Endothelial cell of umbilical vein (primary cell): ENCODE results near the gene SESTD1. TPM values are rescaled to one million over a fixed set of nuclear protein-coding genes. Genes with fewer than 3 reads are reported as not detected.

Experiments
- BruUV-seq: library from RNA; stranded (reverse); fragments of 400-500 nt; replicated peaks from 2 replicates; lab custom pipeline; 2021; lab: Mats Ljungman, UMichigan
- CTCF ChIA-PET: fragments of 300-600, 350-600 bp; sonication (Branson Sonifier 250); formaldehyde crosslinking; loops from one replicate; lab custom pipeline; 2021; ENCODE audit warnings: antibody characterized with exemption, inconsistent platforms; lab: Charles Lee
- POLR2A ChIA-PET: fragments of 300-600, 350-600 bp; sonication (Branson Sonifier 250); formaldehyde crosslinking; loops from one replicate; lab custom pipeline; 2021; ENCODE audit warnings: antibody characterized with exemption, inconsistent platforms; lab: Charles Lee
- DNase-seq: peaks from one replicate; pipeline ENCODE4 v3.0.0-alpha.2; 2011; ENCODE audit warnings: low read depth, low spot score
- FAIRE-seq: peaks from 2 replicates; lab custom pipeline; 2011; peaks lifted over from hg19 to GRCh38; lab: Jason Lieb, UNC
- H2AFZ ChIP-seq: 2 replicates; pipeline ENCODE4 v1.6.0; 2012; ENCODE audit warnings: low read depth, low read length, control low read depth, inconsistent platforms
- H3K27ac ChIP-seq: 2 replicates; pipeline ENCODE4 v1.5.1; 2011; ENCODE audit warnings: low read depth, mild to moderate bottlenecking, control low read depth, low read length, moderate library complexity; ENCODE audit not compliant: insufficient read depth
- H3K27me3 ChIP-seq, 2 experiments: 2 replicates each; pipeline versions ENCODE4 v1.6.0 to v1.6.1; 2011; ENCODE audit warnings: low read length in 2 of 2, mixed read lengths in 1 of 2; ENCODE audit not compliant: control insufficient read depth in 2 of 2, insufficient read depth in 2 of 2
- H3K36me3 ChIP-seq, 2 experiments: 2 replicates in 1 of 2; 3 replicates in 1 of 2; pipeline ENCODE4 v1.5.1; 2011; ENCODE audit warnings: low read length in 2 of 2, mild to moderate bottlenecking in 1 of 2, moderate library complexity in 1 of 2; ENCODE audit not compliant: control insufficient read depth in 2 of 2, insufficient read depth in 2 of 2; ENCODE audit errors: extremely low read depth in 1 of 2
- H3K4me1 ChIP-seq: 3 replicates; pipeline ENCODE4 v1.5.1; 2011; ENCODE audit warnings: mild to moderate bottlenecking, low read length; ENCODE audit not compliant: control insufficient read depth, insufficient read depth; ENCODE audit errors: extremely low read depth
- H3K4me2 ChIP-seq: 2 replicates; pipeline ENCODE4 v1.6.1; 2011; ENCODE audit warnings: low read length, control low read depth, mixed read lengths; ENCODE audit not compliant: insufficient read depth
- H3K4me3 ChIP-seq, 3 experiments: fragments of 200-600 bp in 1 of 3; sonication (generic), shearing (Covaris generic) in 1 of 3; replicated peaks in 1 of 3; 2 replicates each; pipeline ENCODE4 v1.5.1; 2011 to 2016; ENCODE audit warnings: control low read depth in 3 of 3, low read length in 3 of 3, mild to moderate bottlenecking in 2 of 3, inconsistent platforms in 1 of 3, low read depth in 1 of 3, moderate library complexity in 1 of 3; ENCODE audit not compliant: insufficient read depth in 1 of 3
- H3K79me2 ChIP-seq: 2 replicates; pipeline ENCODE4 v1.6.0; 2012; ENCODE audit warnings: low read length, inconsistent platforms; ENCODE audit not compliant: control insufficient read depth, insufficient read depth
- H3K9ac ChIP-seq: replicated peaks from 2 replicates; pipeline ENCODE3; 2011; ENCODE audit warnings: low read length, control low read depth; ENCODE audit not compliant: insufficient read depth; ENCODE audit errors: extremely low read depth
- H3K9me1 ChIP-seq: replicated peaks from 3 replicates; pipeline ENCODE4 v1.6.0; 2011; ENCODE audit warnings: mild to moderate bottlenecking, low read length; ENCODE audit not compliant: control insufficient read depth, insufficient read depth; ENCODE audit errors: extremely low read depth
- H3K9me3 ChIP-seq: replicated peaks from 2 replicates; pipeline ENCODE4 v1.5.1; 2012; ENCODE audit warnings: low read length, inconsistent platforms; ENCODE audit not compliant: control insufficient read depth, insufficient read depth
- H4K20me1 ChIP-seq: replicated peaks from 2 replicates; pipeline ENCODE3; 2011; ENCODE audit warnings: mild to moderate bottlenecking, low read length; ENCODE audit not compliant: control insufficient read depth, insufficient read depth; ENCODE audit errors: extremely low read depth
- EZH2 ChIP-seq: IDR thresholded peaks from 2 replicates; pipeline ENCODE4 v1.6.1; 2012; ENCODE audit warnings: borderline replicate concordance, low read depth, mild to moderate bottlenecking, moderate library complexity, low read length, inconsistent platforms; ENCODE audit not compliant: severe bottlenecking
- FOS ChIP-seq: IDR thresholded peaks from 2 replicates; pipeline ENCODE4 v1.6.1; 2011; ENCODE audit warnings: mild to moderate bottlenecking, low read length, moderate library complexity, borderline replicate concordance; ENCODE audit not compliant: insufficient read depth
- GATA2 ChIP-seq: IDR thresholded peaks from 2 replicates; pipeline ENCODE4 v1.7.0; 2011; ENCODE audit warnings: low read depth, mild to moderate bottlenecking, moderate library complexity, mixed read lengths, low read length; ENCODE audit not compliant: insufficient read length, insufficient read depth
- JUN ChIP-seq: IDR thresholded peaks from 2 replicates; pipeline ENCODE4 v1.6.1; 2011; ENCODE audit warnings: borderline replicate concordance, low read depth; ENCODE audit not compliant: insufficient read length, insufficient read depth
- MYC ChIP-seq: IDR thresholded peaks from one replicate; pipeline ENCODE4 v1.6.1; 2011; ENCODE audit warnings: mild to moderate bottlenecking, low read depth, low read length
- POLR2A ChIP-seq: IDR thresholded peaks from 2 replicates; pipeline ENCODE4 v1.6.1; 2012; ENCODE audit warnings: low read depth, mild to moderate bottlenecking, control low read depth, low read length
- POLR2AphosphoS5 ChIP-seq: IDR thresholded peaks from 2 replicates; pipeline ENCODE4 v1.6.1; 2012; ENCODE audit warnings: low read depth, mild to moderate bottlenecking, control low read depth, low read length, moderate library complexity; ENCODE audit not compliant: insufficient read depth
- dilution Hi-C: fragments of 300-500 bp; cut with MboI; formaldehyde crosslinking; loops from one replicate; pipeline ENCODE4 v1.15.0; 2019; ENCODE audit warnings: low sequenced_read_pairs; ENCODE audit not compliant: extremely low pct_ligation_motif_present
- intact Hi-C: fragments of 100-400 bp; cut with micrococcal nuclease; formaldehyde crosslinking; loops from one replicate; pipeline ENCODE4 v1.10.0; 2022
- polyA plus RNA-seq, 4 experiments: library from polyadenylated mRNA; depleted of rRNA in 3 of 4; stranded (reverse) in 3 of 4; unstranded in 1 of 4; fragments of >200 nt; gene quantifications; 2 replicates each; pipeline versions ENCODE4 v1.2.1 to v1.2.3, GENCODE V29; 2011 to 2012; ENCODE audit warnings: missing spikeins in 1 of 4
- total RNA-seq: library from RNA; stranded (reverse); gene quantifications from 2 replicates; pipeline ENCODE4 v1.2.3, GENCODE V29; 2021
- TF ChIP-seq, protein P1 (sequence below), 2 donors: IDR thresholded peaks; 1 replicate in 1 of 2; 2 replicates in 1 of 2; pipeline ENCODE4 v1.5.1; 2011; ENCODE audit warnings: low read length in 2 of 2, mild to moderate bottlenecking in 2 of 2, moderate library complexity in 2 of 2, control low read depth in 1 of 2, inconsistent platforms in 1 of 2, low read depth in 1 of 2; ENCODE audit not compliant: insufficient read depth in 1 of 2; ENCODE audit errors: extremely low read depth in 1 of 2
- TF ChIP-seq, protein P2 (sequence below): IDR thresholded peaks from 2 replicates; pipeline ENCODE4 v1.6.1; 2011; ENCODE audit not compliant: insufficient read depth, insufficient read length

SESTD1 gene
- total and polyA plus RNA-seq, 2 donors (not counting 3 experiments of a cell fraction or from before 2014, with no cell fraction given): 9.8 to 72.4 TPM

DNA sequence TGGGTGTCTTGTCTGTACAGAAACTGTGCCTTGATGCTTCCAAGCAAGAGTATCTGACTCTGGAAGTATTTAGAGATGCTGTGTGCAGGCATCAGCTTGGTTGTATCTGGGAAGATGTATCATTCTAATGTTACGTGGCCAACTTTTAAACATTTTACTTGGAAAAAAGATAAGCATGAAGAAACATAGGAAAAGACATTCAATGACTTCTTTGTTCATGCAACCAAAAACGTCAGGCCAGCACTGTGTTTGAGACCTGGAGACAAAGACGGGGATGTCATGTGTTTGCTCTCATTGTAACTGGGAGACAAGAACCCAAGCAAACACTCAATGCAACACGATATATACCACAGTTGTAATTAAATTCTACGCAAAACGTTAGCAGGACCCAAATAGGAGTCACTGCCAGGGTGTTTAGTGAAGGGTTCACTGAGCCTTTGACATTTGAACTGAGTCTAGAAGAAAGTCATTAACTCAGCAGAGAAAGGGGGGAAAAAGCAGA, 8.9 kb upstream of the SESTD1 start:
- H3K27me3 ChIP-seq: no peaks in the 10 kb centered on the region
- ChIA-PET CTCF (no interaction called here), POLR2A (no interaction called here)
- TF ChIP-seq EZH2: no peak
- TF ChIP-seq, protein P1, sequence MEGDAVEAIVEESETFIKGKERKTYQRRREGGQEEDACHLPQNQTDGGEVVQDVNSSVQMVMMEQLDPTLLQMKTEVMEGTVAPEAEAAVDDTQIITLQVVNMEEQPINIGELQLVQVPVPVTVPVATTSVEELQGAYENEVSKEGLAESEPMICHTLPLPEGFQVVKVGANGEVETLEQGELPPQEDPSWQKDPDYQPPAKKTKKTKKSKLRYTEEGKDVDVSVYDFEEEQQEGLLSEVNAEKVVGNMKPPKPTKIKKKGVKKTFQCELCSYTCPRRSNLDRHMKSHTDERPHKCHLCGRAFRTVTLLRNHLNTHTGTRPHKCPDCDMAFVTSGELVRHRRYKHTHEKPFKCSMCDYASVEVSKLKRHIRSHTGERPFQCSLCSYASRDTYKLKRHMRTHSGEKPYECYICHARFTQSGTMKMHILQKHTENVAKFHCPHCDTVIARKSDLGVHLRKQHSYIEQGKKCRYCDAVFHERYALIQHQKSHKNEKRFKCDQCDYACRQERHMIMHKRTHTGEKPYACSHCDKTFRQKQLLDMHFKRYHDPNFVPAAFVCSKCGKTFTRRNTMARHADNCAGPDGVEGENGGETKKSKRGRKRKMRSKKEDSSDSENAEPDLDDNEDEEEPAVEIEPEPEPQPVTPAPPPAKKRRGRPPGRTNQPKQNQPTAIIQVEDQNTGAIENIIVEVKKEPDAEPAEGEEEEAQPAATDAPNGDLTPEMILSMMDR (IDR thresholded peaks at IDR 0.05; ENCODE audit: extremely low read depth in 1 of 2, insufficient read depth in 1 of 2, low read depth in 1 of 2, low read length in 2 of 2): no peak
- no peak for TF ChIP-seq JUN
- TF ChIP-seq POLR2AphosphoS5: no peak
- no peak for TF ChIP-seq MYC
- TF ChIP-seq, protein P2, sequence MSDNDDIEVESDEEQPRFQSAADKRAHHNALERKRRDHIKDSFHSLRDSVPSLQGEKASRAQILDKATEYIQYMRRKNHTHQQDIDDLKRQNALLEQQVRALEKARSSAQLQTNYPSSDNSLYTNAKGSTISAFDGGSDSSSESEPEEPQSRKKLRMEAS: no peak
- no peak for TF ChIP-seq POLR2A
- TF ChIP-seq GATA2: no peak
- no peak for TF ChIP-seq FOS
- no peaks in the 10 kb centered on the region for H4K20me1 ChIP-seq
- no peak overlapping the region for H3K4me3 ChIP-seq
- DNase-seq (no peak), FAIRE-seq (no peak)
- intact Hi-C loops (loop anchor here (5.0 kb wide), 1 partner anchor 446 kb away; no protein-coding TSS in a partner anchor), dilution Hi-C loops (no loop called here)
- H3K27ac ChIP-seq: no peak overlapping the region
- no peak overlapping the region for H2AFZ ChIP-seq
- H3K9me3 ChIP-seq: no peaks in the 10 kb centered on the region
- no peak overlapping the region for H3K4me2 ChIP-seq
- peaks cover 16% of the 10 kb centered on the region for H3K4me1 ChIP-seq
- no peak overlapping the region for H3K9ac ChIP-seq
- H3K79me2 ChIP-seq: no peaks in the 10 kb centered on the region
- H3K9me1 ChIP-seq: no peaks in the 10 kb centered on the region
- no peaks in the 10 kb centered on the region for H3K36me3 ChIP-seq
- no TSS peak for BruUV-seq
